ENCODE measurements around the gene PRUNE1. TPM values are rescaled to one million over a fixed set of nuclear protein-coding genes. Genes with fewer than 3 reads are reported as not detected.

The PRUNE1 gene
- total RNA-seq, 1 donor from 2014 or later: 43.6 TPM

DNA sequence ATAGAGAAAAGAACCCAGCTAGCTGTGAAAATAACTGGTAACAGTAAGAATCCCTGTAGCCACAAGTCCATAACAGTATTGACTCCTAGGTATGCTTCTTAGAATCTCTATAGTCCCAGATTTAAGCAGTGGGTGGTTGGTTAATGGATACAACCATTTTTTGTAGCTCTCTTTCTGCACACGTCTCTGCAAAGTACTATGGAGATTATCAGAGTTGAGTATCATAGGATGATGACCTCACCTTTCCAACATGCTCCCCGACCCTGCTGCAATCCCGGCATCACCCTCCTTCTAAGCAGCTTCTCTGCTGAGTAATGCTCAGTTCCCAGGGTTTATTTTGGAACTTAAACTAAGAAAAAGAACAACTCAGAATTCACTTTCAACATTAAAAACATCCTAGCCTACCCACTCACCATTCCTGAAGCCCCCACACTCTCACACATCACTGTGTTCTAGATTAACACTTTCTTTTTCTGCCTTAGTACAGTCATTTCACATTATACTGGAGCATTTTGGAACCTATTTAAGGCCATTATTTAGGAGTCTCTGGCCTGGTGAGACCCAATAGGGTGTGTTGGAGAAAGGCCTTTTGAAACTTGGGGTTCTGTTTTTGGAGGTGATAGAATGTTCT is 54.6 kb downstream of the PRUNE1 start:
- DNase-seq (no peak), ATAC-seq (no peak)
- intact Hi-C loops (cut with micrococcal nuclease): no loop called here

DNA sequence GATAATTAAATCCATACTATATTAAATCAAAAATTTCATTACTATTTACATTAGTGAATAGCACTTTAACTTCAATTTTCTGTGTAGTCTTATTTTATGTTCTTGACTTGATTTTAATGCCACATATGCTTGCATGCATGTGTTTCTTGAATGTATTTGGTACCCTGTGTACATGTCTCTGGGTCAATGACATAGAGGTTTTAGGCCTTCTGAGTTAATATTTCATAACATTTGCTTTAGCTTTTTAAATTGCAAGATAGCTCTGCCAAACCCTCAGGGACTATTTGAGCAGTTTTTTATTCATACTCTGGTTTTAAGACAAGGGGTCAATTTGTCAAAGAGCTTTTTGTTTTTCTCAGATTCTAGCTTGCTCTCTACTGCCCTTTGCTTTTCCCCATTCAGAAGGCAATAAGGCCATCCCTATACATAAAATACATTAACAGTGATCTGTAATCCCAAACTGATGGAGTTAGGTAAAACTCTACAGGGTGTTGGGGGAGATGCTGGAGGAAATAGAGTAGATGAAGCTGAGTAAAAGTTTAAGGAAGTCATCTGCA is 56.9 kb downstream of the PRUNE1 start:
- intact Hi-C loops (cut with micrococcal nuclease): no loop called here
- ATAC-seq (no peak), DNase-seq (no peak)

DNA sequence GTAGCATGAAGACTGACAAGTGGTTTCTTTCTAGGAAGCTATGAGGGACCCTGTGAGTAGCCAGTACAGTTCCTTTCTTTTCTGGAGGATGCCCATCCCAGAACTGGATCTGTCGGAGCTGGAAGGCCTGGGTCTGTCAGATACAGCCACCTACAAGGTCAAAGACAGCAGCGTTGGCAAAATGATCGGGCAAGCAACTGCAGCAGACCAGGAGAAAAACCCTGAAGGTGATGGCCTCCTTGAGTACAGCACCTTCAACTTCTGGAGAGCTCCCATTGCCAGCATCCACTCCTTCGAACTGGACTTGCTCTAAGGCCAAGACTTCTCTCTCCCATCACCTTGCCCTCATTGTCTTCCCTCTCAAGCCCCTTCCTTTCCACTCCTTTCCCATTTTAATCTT is 58.9 kb downstream of the PRUNE1 start:
- no peak for ATAC-seq
- DNase-seq: no peak
- intact Hi-C loops (cut with micrococcal nuclease): no loop called here

DNA sequence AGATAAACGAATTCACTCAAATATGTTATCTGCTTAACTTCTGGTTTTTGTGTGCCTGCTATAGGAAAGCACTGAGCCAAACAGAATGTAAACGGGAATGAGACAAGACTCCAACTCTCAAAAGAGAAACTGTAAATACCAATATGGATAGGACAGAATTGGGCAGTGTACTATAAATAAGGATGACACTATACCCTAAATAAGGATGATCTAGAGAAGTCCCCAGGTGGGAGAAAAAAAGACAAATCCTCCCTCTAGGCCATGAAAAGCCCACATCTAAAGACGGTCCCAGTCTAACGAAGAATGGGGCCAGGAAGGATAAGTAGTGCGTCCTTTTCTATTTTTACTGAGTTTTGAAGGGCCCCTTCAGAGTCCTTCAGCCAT is 60.8 kb downstream of the PRUNE1 start:
- DNase-seq (no peak), ATAC-seq (no peak)
- intact Hi-C loops (cut with micrococcal nuclease): no loop called here

DNA sequence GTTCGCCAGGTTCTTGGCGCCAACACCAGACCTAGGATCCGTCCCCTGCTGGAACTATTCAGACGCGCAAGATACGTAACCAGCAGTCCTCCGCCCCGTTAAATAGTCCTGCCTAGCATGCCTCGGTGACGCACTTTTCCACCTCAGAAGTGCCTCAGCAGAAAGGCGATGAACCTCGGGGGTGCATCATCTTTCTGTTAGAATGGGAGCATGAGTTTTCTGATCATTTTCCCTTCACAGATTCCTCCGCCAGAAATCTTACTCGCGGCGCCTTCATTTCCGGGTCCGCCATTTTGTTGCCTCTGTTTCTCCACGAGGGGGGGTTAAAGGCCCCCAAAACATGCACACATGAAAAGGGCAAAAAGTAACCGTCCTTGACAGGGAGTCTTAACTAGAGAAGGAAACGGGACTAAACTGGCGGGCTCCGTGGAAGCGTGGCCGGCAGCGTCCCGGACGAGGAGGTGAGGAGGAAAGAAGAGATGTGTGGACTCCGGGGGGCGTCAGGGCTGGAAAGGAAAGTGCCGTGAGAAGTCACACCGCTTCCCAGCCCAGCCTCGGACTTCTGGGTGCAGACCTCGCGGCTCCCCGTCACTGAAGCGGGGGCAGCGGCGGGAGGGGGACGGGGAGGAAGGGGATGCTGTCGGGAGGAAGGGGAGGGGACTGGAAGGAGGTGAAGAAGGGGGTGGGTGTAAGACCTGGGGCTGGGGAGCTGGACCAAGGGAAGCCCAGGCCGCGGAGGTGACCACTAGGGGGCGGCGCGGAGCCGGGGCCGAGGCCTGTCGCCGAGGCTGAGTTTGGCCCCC is 62.4 kb downstream of the PRUNE1 start, which contains the start of gene GABPB2:
TSS of gene GABPB2 (plus strand) at position 288 of the 803 bp plus-strand sequence. CDS start 17,429 bp downstream, outside the sequence.
- intact Hi-C loops (cut with micrococcal nuclease): no loop called here
- peak; percentile 94 for ATAC-seq

DNA sequence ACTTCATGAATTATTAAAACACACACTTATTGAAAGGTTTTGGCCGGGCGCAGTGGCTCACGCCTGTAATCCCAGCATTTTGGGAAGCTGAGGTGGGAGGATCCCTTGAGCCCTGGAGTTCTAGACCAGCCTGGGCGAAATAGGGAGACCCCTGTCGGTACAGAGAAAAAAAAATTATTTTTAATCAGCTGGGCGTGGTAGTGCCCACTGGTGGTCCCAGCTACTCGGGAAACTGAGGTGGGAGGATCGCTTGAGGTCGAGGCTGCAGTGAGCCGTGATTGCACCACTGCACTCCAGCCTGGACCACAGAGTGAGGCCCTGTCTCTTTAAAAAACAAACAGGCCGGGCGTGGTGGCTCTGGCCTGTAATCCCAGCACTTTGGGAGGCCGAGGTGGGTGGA is 64.0 kb downstream of the PRUNE1 start:
- ATAC-seq (no peak), DNase-seq (no peak)
- intact Hi-C loops (cut with micrococcal nuclease): no loop called here

More for the DNA sequence above, 62.4 kb downstream of the PRUNE1 start, which contains the start of gene GABPB2:
- DNase-seq: peak; percentile 95

Other genes with a start within 250 kb of the PRUNE1 start
- gene CTSS, start 242.7 kb upstream of the PRUNE1 start, total RNA-seq: 30.7 TPM
- gene CTSK, start 200.2 kb upstream of the PRUNE1 start, total RNA-seq: 6.4 TPM
- 27.9 TPM for gene ARNT, start 131.8 kb upstream of the PRUNE1 start, total RNA-seq
- gene CTXND2, start 121.3 kb upstream of the PRUNE1 start, total RNA-seq: not detected
- 19.2 TPM for gene SETDB1, start 82.1 kb upstream of the PRUNE1 start, total RNA-seq
- gene CERS2, start 33.6 kb upstream of the PRUNE1 start, total RNA-seq: 83.2 TPM
- gene ANXA9, start 26.2 kb upstream of the PRUNE1 start, total RNA-seq: 0.27 TPM
- 40.6 TPM for gene MINDY1, start 1.5 kb upstream of the PRUNE1 start, total RNA-seq
- gene BNIPL, start 28.1 kb downstream of the PRUNE1 start, total RNA-seq: 0.32 TPM
- 7.3 TPM for gene C1orf56, start 39.3 kb downstream of the PRUNE1 start, total RNA-seq
- 27.2 TPM for gene CDC42SE1, start 51.2 kb downstream of the PRUNE1 start, total RNA-seq
- gene MLLT11, start 51.9 kb downstream of the PRUNE1 start, total RNA-seq: 1.8 TPM
- 9.8 TPM for gene GABPB2, start 62.3 kb downstream of the PRUNE1 start, total RNA-seq
- 55.1 TPM for gene SEMA6C, start 138.2 kb downstream of the PRUNE1 start, total RNA-seq
- 1.4 TPM for gene TNFAIP8L2, start 148.2 kb downstream of the PRUNE1 start, total RNA-seq
- gene LYSMD1, start 157.5 kb downstream of the PRUNE1 start, total RNA-seq: 13.0 TPM
- 19.1 TPM for gene SCNM1, start 157.7 kb downstream of the PRUNE1 start, total RNA-seq
- gene TMOD4, start 167.5 kb downstream of the PRUNE1 start, total RNA-seq: 0.62 TPM
- gene VPS72, start 181.7 kb downstream of the PRUNE1 start, total RNA-seq: 40.5 TPM
- gene PIP5K1A, start 190.1 kb downstream of the PRUNE1 start, total RNA-seq: 41.2 TPM
- gene PSMD4, start 246.3 kb downstream of the PRUNE1 start, total RNA-seq: 149 TPM